Prostate gland (tissue), 2 donors: ENCODE results near the gene LRRC8E. TPM values are rescaled to one million over a fixed set of nuclear protein-coding genes. Genes with fewer than 3 reads are reported as not detected.

Experiments
- DNase-seq: peaks from one replicate; pipeline ENCODE4 v3.0.0-alpha.2; 2019; ENCODE audit warnings: low spot score
- H3K27ac ChIP-seq, 2 donors: fragments of 200-600 bp; sonication (generic); 2 replicates each; pipeline ENCODE4 v1.5.1; 2017 to 2019
- H3K27me3 ChIP-seq: fragments of 200-600 bp; sonication (generic); replicated peaks from 2 replicates; pipeline ENCODE4 v1.5.1; 2019; ENCODE audit not compliant: insufficient read depth
- H3K36me3 ChIP-seq, 2 donors: fragments of 200-600 bp; sonication (generic); 1 replicate in 1 of 2; 2 replicates in 1 of 2; pipeline versions ENCODE4 v1.5.1 to v1.8.1; 2017 to 2019
- H3K4me1 ChIP-seq: fragments of 200-600 bp; sonication (generic); replicated peaks from 2 replicates; pipeline ENCODE4 v1.5.1; 2019
- H3K4me3 ChIP-seq, 2 donors: fragments of 200-600 bp; sonication (generic); 2 replicates each; pipeline ENCODE4 v1.5.1; 2017 to 2019
- H3K9me3 ChIP-seq: fragments of 200-600 bp; sonication (generic); 2 replicates; pipeline ENCODE4 v1.5.1; 2017
- CTCF ChIP-seq, 4 experiments: fragments of 200-600 bp in 2 of 4; fragments of 450-650 bp in 2 of 4; sonication (generic) in 2 of 4; IDR thresholded peaks; 1 replicate in 3 of 4; 2 replicates in 1 of 4; pipeline ENCODE4 v1.5.1; 2016 to 2019; ENCODE audit warnings: antibody characterized with exemption in 4 of 4, mild to moderate bottlenecking in 2 of 4, moderate library complexity in 2 of 4
- POLR2A ChIP-seq: fragments of 450-650 bp; IDR thresholded peaks from one replicate; pipeline ENCODE4 v1.6.1; 2016; ENCODE audit warnings: antibody characterized with exemption, mild to moderate bottlenecking
- POLR2AphosphoS5 ChIP-seq: sonication (generic); formaldehyde crosslinking; IDR thresholded peaks from one replicate; pipeline ENCODE4 v1.6.1; 2017; ENCODE audit warnings: antibody characterized with exemption
- WGBS: methylation state at CpG from one replicate; pipeline ENCODE4 v1.1.5; 2018; 5-methylcytosine and 5-hydroxymethylcytosine counted together
- intact Hi-C: fragments of 100-400 bp; cut with DNase I; formaldehyde crosslinking; loops from one replicate; pipeline ENCODE4 v1.14.2; 2022
- total RNA-seq, 2 donors: library from RNA; depleted of rRNA; stranded (reverse); fragments of >200 nt; gene quantifications; one replicate each; pipeline ENCODE4 v1.1.0, GENCODE V29; 2016

The LRRC8E gene
- total RNA-seq, 2 donors from 2014 or later, result 4.8 to 11.7 TPM

- H3K4me3 ChIP-seq, result no peak overlapping the region
- H3K27me3 ChIP-seq, result no peaks in the 10 kb centered on the region
- no peaks in the 10 kb centered on the region for H3K9me3 ChIP-seq
- DNase-seq, result no peak
- H3K36me3 ChIP-seq, result no peaks in the 10 kb centered on the region
- intact Hi-C loops, result no loop called here
- no peaks in the 10 kb centered on the region for H3K4me1 ChIP-seq
- WGBS, result 58% methylated on average over 12 of the region's 12 CpGs
- TF ChIP-seq POLR2AphosphoS5 (no peak), POLR2A (no peak), CTCF (IDR thresholded peaks at IDR 0.05) (no peak)
- H3K27ac ChIP-seq, result no peak overlapping the region
Observed at GRCh38 chr19:7866399-7867091, 21.8 kb upstream of the LRRC8E start.

- intact Hi-C loops, result no loop called here
Observed at GRCh38 chr19:7867092-7867844, 21.0 kb upstream of the LRRC8E start.

GRCh38 chr19:7868326-7868670, 20.0 kb upstream of the LRRC8E start:
- Histone ChIP-seq H3K27me3 (no peaks in the 10 kb centered on the region), H3K4me3 (peak overlapping the region; percentile 34 to 39), H3K36me3 (no peaks in the 10 kb centered on the region), H3K27ac (peak overlapping the region; percentile 81 to 82), H3K9me3 (no peaks in the 10 kb centered on the region), H3K4me1 (no peaks in the 10 kb centered on the region)
- WGBS, result 35% methylated on average over 21 of the region's 21 CpGs
- intact Hi-C loops, result no loop called here
- DNase-seq, result no peak
- TF ChIP-seq POLR2A, result no peak

More at GRCh38 chr19:7867092-7867844, 21.0 kb upstream of the LRRC8E start:
- Histone ChIP-seq H3K9me3 (no peaks in the 10 kb centered on the region), H3K4me3 (no peak overlapping the region), H3K4me1 (no peaks in the 10 kb centered on the region), H3K36me3 (no peaks in the 10 kb centered on the region), H3K27me3 (no peaks in the 10 kb centered on the region), H3K27ac (no peak overlapping the region)
- no peak for DNase-seq
- TF ChIP-seq CTCF (IDR thresholded peaks at IDR 0.05) (no peak), POLR2AphosphoS5 (no peak), POLR2A (no peak)
- whole genome bisulfite sequencing, result 93% methylated on average over 9 of the region's 9 CpGs

- TF ChIP-seq POLR2AphosphoS5 (no peak), CTCF (IDR thresholded peaks at IDR 0.05) (peak; percentile 77 to 94 (median 86))
- Histone ChIP-seq H3K36me3 (no peaks in the 10 kb centered on the region), H3K4me1 (no peaks in the 10 kb centered on the region), H3K27me3 (no peaks in the 10 kb centered on the region), H3K9me3 (no peaks in the 10 kb centered on the region), H3K27ac (peak overlapping the region; percentile 81 to 82), H3K4me3 (peak overlapping the region; percentile 34 to 39)
- intact Hi-C loops, result no loop called here
- WGBS, result 10% methylated on average over 38 of the region's 67 CpGs
- DNase-seq, result peak; percentile 44
Observed at GRCh38 chr19:7868671-7869452, 19.4 kb upstream of the LRRC8E start.

- no peaks in the 10 kb centered on the region for H3K9me3 ChIP-seq
- WGBS, result 16% methylated on average over 32 of the region's 47 CpGs
- H3K36me3 ChIP-seq, result no peaks in the 10 kb centered on the region
- H3K27ac ChIP-seq, result peak overlapping the region; percentile 81 to 82
- H3K4me1 ChIP-seq, result no peaks in the 10 kb centered on the region
- intact Hi-C loops, result no loop called here
- peak overlapping the region; percentile 34 to 39 for H3K4me3 ChIP-seq
- H3K27me3 ChIP-seq, result no peaks in the 10 kb centered on the region
- DNase-seq, result peak; percentile 71
- TF ChIP-seq POLR2A (no peak), CTCF (IDR thresholded peaks at IDR 0.05) (peak in 1 of 4 experiments; percentile 11), POLR2AphosphoS5 (no peak)
Observed at GRCh38 chr19:7869453-7869909, 18.8 kb upstream of the LRRC8E start.
